K562 (cell line): Measurements from ENCODE around the gene CD151. TPM values are rescaled to one million over a fixed set of nuclear protein-coding genes. Genes with fewer than 3 reads are reported as not detected.

Experiments used
- ATF3 ChIP-seq, 2 experiments: fragments of 450-650 bp in 1 of 2; sonication (generic) in 1 of 2; formaldehyde crosslinking in 1 of 2; IDR thresholded peaks in 1 of 2; conservative IDR thresholded peaks in 1 of 2; 2 replicates each; pipeline versions ENCODE4 v1.6.1 to v1.8.1; 2016 to 2023; ENCODE audit warnings: mild to moderate bottlenecking in 2 of 2, moderate library complexity in 2 of 2, inconsistent platforms in 1 of 2, missing genetic modification reagents in 1 of 2
- FOXK2 ChIP-seq, 2 experiments: fragments of 450-650 bp; IDR thresholded peaks in 1 of 2; conservative IDR thresholded peaks in 1 of 2; 2 replicates each; pipeline ENCODE4 v1.6.1; 2016; ENCODE audit warnings: low read depth in 2 of 2, mild to moderate bottlenecking in 1 of 2
- KLF6 ChIP-seq: fragments of 250-450 bp; sonication (Bioruptor Pico); IDR thresholded peaks from 2 replicates; pipeline ENCODE4 v1.4.0; 2020; ENCODE audit warnings: mild to moderate bottlenecking, moderate library complexity, borderline replicate concordance
- SIN3B ChIP-seq: fragments of 450-650 bp; IDR thresholded peaks from 2 replicates; pipeline ENCODE4 v1.6.1; 2017; ENCODE audit warnings: low read depth, mild to moderate bottlenecking, moderate library complexity
- SMC3 ChIP-seq: conservative IDR thresholded peaks from 2 replicates; pipeline ENCODE4 v1.6.1; 2011; ENCODE audit warnings: low read depth, low read length, improper control_type of control experiment; ENCODE audit not compliant: insufficient read depth
- ZBED1 ChIP-seq: IDR thresholded peaks from 2 replicates; pipeline ENCODE4 v1.6.1; 2014
- ZBTB40 ChIP-seq, 2 experiments: fragments of 450-650 bp in 1 of 2; sonication (generic) in 1 of 2; formaldehyde crosslinking in 1 of 2; IDR thresholded peaks; 2 replicates each; pipeline versions ENCODE4 v1.7.1 to v1.9.0; 2016 to 2022; ENCODE audit warnings: inconsistent platforms in 1 of 2, mild to moderate bottlenecking in 1 of 2, missing genetic modification reagents in 1 of 2
- polyA plus RNA-seq, 8 experiments: library from polyadenylated mRNA; depleted of rRNA in 4 of 8; stranded (reverse) in 5 of 8; unstranded in 3 of 8; fragments of >200 nt; fragmentation: Nextera tagmentation in 2 of 8; fragmentation: Illumina TruSeq in 1 of 8; extraction: Ambion mirVana in 2 of 8; extraction: Trizol in 1 of 8; gene quantifications; 2 replicates each; pipeline versions ENCODE4 v1.2.1 to v1.2.3, GENCODE V29; 2011 to 2014; ENCODE audit warnings: inconsistent platforms in 1 of 8, missing spikeins in 1 of 8
- total RNA-seq, 7 experiments: library from RNA; depleted of rRNA in 6 of 7; stranded (reverse); fragments of >200 nt in 6 of 7; fragmentation: Illumina TruSeq in 2 of 7; extraction: Trizol in 2 of 7; gene quantifications; 2 replicates each; pipeline versions ENCODE4 v1.2.1 to v1.2.3, GENCODE V29; 2011 to 2021; ENCODE audit warnings: low replicate concordance in 1 of 7
- TF ChIP-seq, protein P1 (sequence below): fragments of 450-650 bp; formaldehyde crosslinking; IDR thresholded peaks from 2 replicates; pipeline ENCODE4 v1.4.0; 2022; ENCODE audit warnings: missing genetic modification characterization
- TF ChIP-seq, protein P2 (sequence below): sonication (generic); formaldehyde crosslinking; IDR thresholded peaks from 2 replicates; pipeline ENCODE4 v1.8.0; 2022; ENCODE audit warnings: missing genetic modification reagents, mild to moderate bottlenecking, moderate library complexity, borderline replicate concordance
- TF ChIP-seq, protein P3 (sequence below): sonication (generic); formaldehyde crosslinking; IDR thresholded peaks from 2 replicates; pipeline ENCODE4 v1.8.1; 2022; ENCODE audit warnings: missing genetic modification reagents

CD151 gene
- total and polyA plus RNA-seq, 9 of the 15 experiments (the other 6 are each of a cell fraction or from before 2014, with no cell fraction given) = 2.3 to 187 (median 140) TPM

- TF ChIP-seq, protein P1, sequence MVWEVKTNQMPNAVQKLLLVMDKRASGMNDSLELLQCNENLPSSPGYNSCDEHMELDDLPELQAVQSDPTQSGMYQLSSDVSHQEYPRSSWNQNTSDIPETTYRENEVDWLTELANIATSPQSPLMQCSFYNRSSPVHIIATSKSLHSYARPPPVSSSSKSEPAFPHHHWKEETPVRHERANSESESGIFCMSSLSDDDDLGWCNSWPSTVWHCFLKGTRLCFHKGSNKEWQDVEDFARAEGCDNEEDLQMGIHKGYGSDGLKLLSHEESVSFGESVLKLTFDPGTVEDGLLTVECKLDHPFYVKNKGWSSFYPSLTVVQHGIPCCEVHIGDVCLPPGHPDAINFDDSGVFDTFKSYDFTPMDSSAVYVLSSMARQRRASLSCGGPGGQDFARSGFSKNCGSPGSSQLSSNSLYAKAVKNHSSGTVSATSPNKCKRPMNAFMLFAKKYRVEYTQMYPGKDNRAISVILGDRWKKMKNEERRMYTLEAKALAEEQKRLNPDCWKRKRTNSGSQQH (CRISPR knock-in tag) = peak; percentile 89; the same call in 1 of the 2 replicates
- TF ChIP-seq ZBTB40 (IDR thresholded peaks at IDR 0.05) = peak; percentile 96
- no peak for TF ChIP-seq ZBTB40 (CRISPR knock-in tag; IDR thresholded peaks at IDR 0.05)
- TF ChIP-seq, protein P2, sequence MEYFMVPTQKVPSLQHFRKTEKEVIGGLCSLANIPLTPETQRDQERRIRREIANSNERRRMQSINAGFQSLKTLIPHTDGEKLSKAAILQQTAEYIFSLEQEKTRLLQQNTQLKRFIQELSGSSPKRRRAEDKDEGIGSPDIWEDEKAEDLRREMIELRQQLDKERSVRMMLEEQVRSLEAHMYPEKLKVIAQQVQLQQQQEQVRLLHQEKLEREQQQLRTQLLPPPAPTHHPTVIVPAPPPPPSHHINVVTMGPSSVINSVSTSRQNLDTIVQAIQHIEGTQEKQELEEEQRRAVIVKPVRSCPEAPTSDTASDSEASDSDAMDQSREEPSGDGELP (CRISPR knock-in tag) = peak; percentile 92
- peak; percentile 94 for TF ChIP-seq ATF3 (IDR thresholded peaks at IDR 0.05)
- 0 out of 2 replicates have a peak, but pooled peaks have one; percentile 18 for TF ChIP-seq ATF3 (CRISPR knock-in tag; conservative IDR thresholded peaks at IDR 0.05)
- TF ChIP-seq KLF6 (CRISPR knock-in tag) = 0 out of 2 replicates have a peak, but pooled peaks have one; percentile 18
- 0 out of 2 replicates have a peak, but pooled peaks have one; percentile 6 for TF ChIP-seq SMC3
- TF ChIP-seq SIN3B = peak; percentile 89
- TF ChIP-seq ZBED1 = peak; percentile 67; the same call in 1 of the 2 replicates
- TF ChIP-seq, protein P3, sequence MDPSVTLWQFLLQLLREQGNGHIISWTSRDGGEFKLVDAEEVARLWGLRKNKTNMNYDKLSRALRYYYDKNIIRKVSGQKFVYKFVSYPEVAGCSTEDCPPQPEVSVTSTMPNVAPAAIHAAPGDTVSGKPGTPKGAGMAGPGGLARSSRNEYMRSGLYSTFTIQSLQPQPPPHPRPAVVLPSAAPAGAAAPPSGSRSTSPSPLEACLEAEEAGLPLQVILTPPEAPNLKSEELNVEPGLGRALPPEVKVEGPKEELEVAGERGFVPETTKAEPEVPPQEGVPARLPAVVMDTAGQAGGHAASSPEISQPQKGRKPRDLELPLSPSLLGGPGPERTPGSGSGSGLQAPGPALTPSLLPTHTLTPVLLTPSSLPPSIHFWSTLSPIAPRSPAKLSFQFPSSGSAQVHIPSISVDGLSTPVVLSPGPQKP (CRISPR knock-in tag) = no peak
- TF ChIP-seq FOXK2 (conservative IDR thresholded peaks at IDR 0.05 in 1 of 2, IDR thresholded peaks at IDR 0.05 in 1 of 2; ENCODE audit: low read depth in 2 of 2) = peak; percentile 51 to 70; a peak in 2 of 4 replicates
Observed at GRCh38 chr11:809287-810039, 23.3 kb upstream of the CD151 start, which contains the start of gene RPLP2 (continued).
